HPDE6-E6E7 (cell line): ENCODE data around the gene AGPAT4.

Experiments used
- DNase-seq: peaks from one replicate; pipeline ENCODE4 v3.0.0; 2011; ENCODE audit warnings: missing footprints; ENCODE audit errors: extremely low spot score

AGPAT4 gene

GRCh38 chr6:161110028-161110779 lies 163.7 kb downstream of the AGPAT4 start:
- DNase-seq: no peak

GRCh38 chr6:161109366-161109765 lies 164.5 kb downstream of the AGPAT4 start:
- no peak for DNase-seq

- DNase-seq: no peak
Observed at GRCh38 chr6:161108916-161109315, 164.9 kb downstream of the AGPAT4 start.

- DNase-seq: no peak
Observed at GRCh38 chr6:161107779-161108730, 165.8 kb downstream of the AGPAT4 start.

- DNase-seq: no peak
Observed at GRCh38 chr6:161105408-161105807, 168.5 kb downstream of the AGPAT4 start.

DNA sequence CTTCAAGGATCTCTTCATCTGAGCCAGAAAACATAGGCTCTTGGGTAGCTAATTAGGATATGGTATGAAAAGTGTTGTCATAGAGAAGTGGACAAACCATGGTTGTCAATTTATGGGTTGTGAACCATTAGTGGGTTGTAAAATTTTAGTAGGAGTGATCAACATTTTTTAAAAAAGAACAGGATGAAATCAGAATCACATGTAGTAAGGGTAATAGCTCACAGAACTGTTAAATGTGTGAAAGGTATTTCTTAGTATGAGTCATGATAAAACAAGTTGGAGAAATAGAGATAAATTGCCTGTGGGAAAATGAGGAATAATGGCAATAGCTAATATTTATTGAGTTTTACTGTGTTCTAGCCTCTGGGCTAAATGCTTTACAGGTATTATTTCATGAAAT lies 168.9 kb downstream of the AGPAT4 start:
- DNase-seq: no peak

- DNase-seq: no peak
Observed at GRCh38 chr6:161103475-161103874, 170.4 kb downstream of the AGPAT4 start.

GRCh38 chr6:161101517-161101916 lies 172.3 kb downstream of the AGPAT4 start:
- DNase-seq: no peak

- no peak for DNase-seq
Observed at GRCh38 chr6:161100072-161100471, 173.8 kb downstream of the AGPAT4 start.

DNA sequence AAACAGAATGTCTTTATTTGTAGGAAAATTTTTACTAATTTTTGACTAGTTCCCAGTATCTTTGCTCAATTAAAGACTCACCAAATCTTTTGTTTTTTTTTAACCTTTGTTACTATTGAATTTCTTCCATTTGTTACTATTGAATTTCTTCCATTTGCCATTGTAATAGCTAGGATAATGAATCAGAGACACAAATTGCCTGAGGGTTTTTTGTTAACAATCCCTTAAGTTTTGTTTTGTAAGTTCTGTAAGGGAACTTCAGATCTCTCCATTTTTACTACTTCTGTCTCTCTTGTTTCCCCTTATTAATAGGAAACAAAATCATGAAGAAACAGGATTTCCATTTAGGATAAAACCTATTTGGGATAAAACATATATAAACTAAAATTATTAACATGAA lies 177.9 kb downstream of the AGPAT4 start:
- DNase-seq: no peak

DNA sequence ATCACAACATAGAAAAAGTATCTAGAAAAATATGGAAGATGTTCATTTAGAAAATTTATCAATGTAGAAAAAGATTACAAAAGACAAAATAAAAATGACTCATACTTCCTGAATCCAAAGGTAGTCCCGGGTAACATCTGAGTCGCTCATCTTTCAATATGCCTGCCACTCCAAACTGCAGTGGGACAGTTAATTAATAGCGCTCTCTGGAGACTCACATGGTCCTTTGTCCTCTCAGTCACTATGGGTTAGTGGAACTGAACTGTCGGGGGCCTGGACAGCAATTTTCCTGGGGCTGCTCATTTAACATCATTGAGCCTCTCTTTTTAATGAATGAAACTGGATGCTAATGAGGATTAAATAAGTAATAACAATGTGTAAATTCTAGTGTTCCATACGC lies 178.9 kb downstream of the AGPAT4 start:
- peak; percentile 25 for DNase-seq

GRCh38 chr6:161091972-161092701 lies 181.7 kb downstream of the AGPAT4 start:
- DNase-seq: no peak

DNA sequence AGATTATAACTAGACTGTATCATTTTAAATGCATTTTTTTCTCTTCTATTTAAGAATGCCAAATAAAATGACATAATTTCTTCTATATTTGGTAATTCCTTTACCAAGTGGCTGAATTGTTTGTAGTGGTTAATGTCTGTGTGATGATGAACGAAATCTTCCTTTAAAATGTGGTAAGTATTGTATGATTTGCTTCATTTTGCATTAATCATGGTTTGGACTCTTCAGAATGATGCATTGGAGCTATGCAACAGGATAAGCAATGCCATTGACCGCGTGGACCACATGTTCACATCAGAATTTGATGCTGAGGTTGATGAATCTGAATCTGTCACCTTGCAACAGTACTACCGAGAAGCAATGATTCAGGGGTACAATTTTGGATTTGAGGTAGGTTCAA lies 182.7 kb downstream of the AGPAT4 start:
- no peak for DNase-seq

- no peak for DNase-seq
Observed at GRCh38 chr6:161088676-161089328, 185.1 kb downstream of the AGPAT4 start.

GRCh38 chr6:161085246-161085645 lies 188.6 kb downstream of the AGPAT4 start:
- DNase-seq: no peak

GRCh38 chr6:161082215-161082614 lies 191.6 kb downstream of the AGPAT4 start:
- no peak for DNase-seq

DNA sequence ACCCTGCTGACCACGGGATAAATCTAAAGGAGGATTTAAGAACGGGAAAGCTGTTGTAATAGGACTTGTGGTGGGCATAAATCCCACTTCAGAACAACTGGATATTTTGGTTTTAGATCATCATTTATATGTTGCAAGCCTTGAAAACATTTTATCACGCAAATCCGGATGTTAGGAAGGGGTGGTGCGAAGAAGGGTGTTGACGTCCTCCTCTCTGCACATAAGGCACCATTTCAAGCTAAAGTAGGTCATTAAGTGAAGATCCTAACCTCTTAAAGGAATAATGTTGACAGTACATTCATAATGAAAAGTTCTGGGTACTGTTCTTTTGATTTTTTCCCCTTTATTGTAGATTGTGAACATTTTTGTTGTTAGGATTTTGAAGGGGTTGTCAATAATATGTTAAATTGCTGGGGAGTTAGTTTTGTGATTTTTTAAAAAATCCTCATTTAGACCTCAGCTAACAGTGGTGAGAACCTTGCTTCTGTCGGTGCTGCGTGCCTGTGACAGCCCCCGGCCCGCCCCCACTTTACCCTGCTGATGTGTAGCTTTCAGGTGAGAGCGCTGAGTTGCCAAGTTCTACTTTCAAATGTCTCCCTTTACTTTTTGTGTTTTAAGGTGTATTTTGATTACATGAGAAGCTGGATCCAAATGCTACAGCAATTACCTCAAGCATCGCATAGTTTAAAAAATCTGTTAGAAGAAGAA lies 193.4 kb downstream of the AGPAT4 start:
- no peak for DNase-seq
